Astrocyte of the cerebellum (primary cell): ENCODE data around the gene LRSAM1.
A peak's percentile ranks its signal among the peaks of the same experiment; 100 is the strongest.

Experiments
- DNase-seq: peaks from one replicate; pipeline ENCODE4 v3.0.0-alpha.2; 2011; ENCODE audit warnings: low read depth
- H3K4me3 ChIP-seq: 2 replicates; pipeline ENCODE4 v1.5.1; 2011; ENCODE audit warnings: mild to moderate bottlenecking, low read depth, low read length, moderate library complexity
- CTCF ChIP-seq: IDR thresholded peaks from 2 replicates; pipeline ENCODE4 v1.5.1; 2012; ENCODE audit warnings: low read length, low read depth, moderate library complexity, mild to moderate bottlenecking; ENCODE audit errors: missing control alignments
- in situ Hi-C: cut with HindIII; loops from 2 replicates; pipeline ENCODE4 v1.10.0; 2017; ENCODE audit warnings: low sequenced_read_pairs

LRSAM1 gene

DNA sequence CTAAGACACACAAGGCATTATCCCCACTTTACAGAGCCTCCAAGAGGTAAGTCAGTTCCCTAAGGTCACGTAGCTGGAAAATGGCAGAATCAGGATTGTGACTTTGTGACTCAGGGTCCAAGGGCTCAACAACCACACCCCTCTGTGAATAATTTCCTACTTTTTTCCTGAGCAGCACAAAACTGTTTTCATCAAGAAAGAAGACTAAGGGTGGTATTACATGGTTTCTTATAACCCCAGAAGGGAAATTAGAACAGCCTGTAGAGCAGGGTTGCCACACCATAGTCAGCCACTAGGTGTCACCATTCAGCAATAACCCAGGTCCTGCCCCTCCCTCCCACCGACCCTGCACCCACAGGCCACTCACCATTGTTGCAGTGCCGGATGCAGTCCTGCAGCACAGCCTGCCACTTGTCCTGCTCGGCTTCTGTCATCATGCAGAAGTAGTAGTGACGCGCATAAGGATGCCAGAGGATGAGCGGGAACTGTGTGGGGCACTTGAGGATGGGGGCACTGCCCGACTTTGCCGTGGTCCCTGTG lies 72.1 kb downstream of the LRSAM1 start:
- no peak for DNase-seq
- no peak overlapping the region for H3K4me3 ChIP-seq
- in situ Hi-C loops, result no loop called here
- TF ChIP-seq CTCF, result peak; percentile 50

- no peak for DNase-seq
- TF ChIP-seq CTCF, result no peak
- H3K4me3 ChIP-seq, result no peak overlapping the region
- in situ Hi-C loops, result no loop called here
Measured at GRCh38 chr9:127524373-127524772, 73.1 kb downstream of the LRSAM1 start.

GRCh38 chr9:127525401-127526188 lies 74.3 kb downstream of the LRSAM1 start:
- TF ChIP-seq CTCF, result peak; percentile 61
- in situ Hi-C loops, result no loop called here
- no peak for DNase-seq
- H3K4me3 ChIP-seq, result no peak overlapping the region

DNA sequence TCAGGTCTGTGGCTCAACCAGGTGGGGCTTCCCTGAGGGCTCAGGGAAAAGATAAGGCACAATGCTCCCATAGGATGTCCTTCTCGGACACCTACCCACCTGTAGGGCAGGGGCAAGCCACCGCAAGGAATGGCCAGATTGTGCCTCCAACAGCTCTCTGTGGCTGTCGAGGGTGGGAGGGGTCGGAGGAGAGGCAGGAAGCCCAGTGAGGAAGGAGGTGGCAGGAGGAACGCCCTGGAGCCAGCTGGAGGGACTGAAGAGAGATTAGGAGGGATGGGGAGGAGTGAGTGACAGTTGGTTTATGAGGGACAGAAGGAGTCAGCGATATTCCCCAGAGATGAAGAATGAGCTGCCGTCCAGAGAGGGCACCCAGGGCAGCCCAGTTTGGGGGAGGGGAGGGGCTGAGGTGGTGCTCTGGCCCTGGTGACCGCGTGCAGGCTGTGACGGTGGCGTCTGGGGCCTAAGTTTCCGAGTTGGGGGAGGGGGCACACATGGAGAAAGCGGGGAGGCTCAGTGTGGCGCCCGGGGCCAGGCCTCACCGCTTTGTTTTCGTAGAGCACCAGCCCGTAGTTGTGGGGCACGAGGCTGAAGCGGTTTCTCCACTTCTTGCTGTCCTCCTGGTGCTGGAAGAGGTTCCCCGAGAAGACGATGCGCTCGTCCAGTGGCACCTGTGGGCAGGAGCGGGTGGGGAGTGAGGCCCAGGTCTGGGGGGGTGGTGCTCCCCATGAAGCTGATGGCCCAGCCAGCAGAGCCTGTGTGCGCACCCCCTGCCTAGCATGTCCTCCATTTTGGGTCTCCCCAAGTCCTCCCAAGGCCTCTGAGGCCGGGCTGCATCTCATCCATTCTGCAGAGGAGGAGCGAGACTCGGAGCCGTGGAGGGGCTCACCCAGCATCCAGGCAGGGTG lies 75.6 kb downstream of the LRSAM1 start:
- no peak overlapping the region for H3K4me3 ChIP-seq
- in situ Hi-C loops, result no loop called here
- no peak for DNase-seq
- TF ChIP-seq CTCF, result no peak

- no peak overlapping the region for H3K4me3 ChIP-seq
- no peak for DNase-seq
- in situ Hi-C loops, result no loop called here
- no peak for TF ChIP-seq CTCF
Measured at GRCh38 chr9:127527560-127528268, 76.4 kb downstream of the LRSAM1 start.
